ENCODE data around the gene SCRN1. TPM values are rescaled to one million over a fixed set of nuclear protein-coding genes. Genes with fewer than 3 reads are reported as not detected.

The SCRN1 gene
- total RNA-seq, 5 donors from 2014 or later (not counting 1 experiment from before 2014, with no cell fraction given) = 3.4 to 12.5 (median 5.7) TPM

DNA sequence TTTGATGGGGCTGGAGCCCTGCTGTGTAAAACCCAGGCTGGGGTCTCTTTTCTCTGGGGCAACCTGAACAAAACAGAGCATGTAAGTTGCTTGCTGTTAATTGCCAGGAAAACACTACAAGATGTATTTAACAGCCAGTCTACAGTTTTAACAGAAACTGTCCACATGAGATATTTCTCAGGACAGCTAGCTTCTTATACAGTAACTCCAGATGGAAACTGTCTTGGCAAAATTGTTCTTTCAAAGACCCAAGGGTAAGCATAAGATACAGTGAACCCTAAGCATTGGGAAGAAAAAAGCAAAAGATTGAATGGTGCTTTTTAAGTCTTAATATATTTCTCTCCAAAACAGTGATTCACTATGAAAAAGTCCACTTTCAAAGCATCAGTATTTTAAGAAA lies 28.9 kb upstream of the SCRN1 start:
- Histone ChIP-seq H3K4me1 (ENCODE audit: control insufficient read depth in 1 of 2, extremely low read depth in 1 of 2, insufficient read depth in 2 of 2, low read length in 2 of 2) (no peaks in the 10 kb centered on the region), H3K27ac (ENCODE audit: low read length) (no peak overlapping the region), H3K36me3 (ENCODE audit: control insufficient read depth in 2 of 2, extremely low read depth in 1 of 2, insufficient read depth in 1 of 2, low read length in 1 of 2) (peaks cover 5 to 7% of the 10 kb centered on the region in 2 donors), H3K4me3 (ENCODE audit: control insufficient read depth in 1 of 2, extremely low read depth in 1 of 2, low read length in 1 of 2) (no peak overlapping the region), H3K27me3 (replicated peaks in 1 of 2; ENCODE audit: control insufficient read depth in 2 of 2, extremely low read depth in 1 of 2, insufficient read depth in 2 of 2, low read length in 1 of 2) (no peaks in the 10 kb centered on the region), H3K9me3 (no peaks in the 10 kb centered on the region)
- ATAC-seq (replicated peaks in 1 of 4) = no peak
- ChIA-PET POLR2A (no interaction called here), CTCF (no interaction called here)
- Mint-ChIP-seq H3K9me3 (no peaks in the 10 kb centered on the region), H3K36me3 (peaks cover 14% of the 10 kb centered on the region), H3K27me3 (no peaks in the 10 kb centered on the region), H3K4me3 (no peak overlapping the region), H3K27ac (no peak overlapping the region), H3K4me1 (peaks cover 4 to 9% (median 7%) of the 10 kb centered on the region in 3 donors)
- no peak for DNase-seq

DNA sequence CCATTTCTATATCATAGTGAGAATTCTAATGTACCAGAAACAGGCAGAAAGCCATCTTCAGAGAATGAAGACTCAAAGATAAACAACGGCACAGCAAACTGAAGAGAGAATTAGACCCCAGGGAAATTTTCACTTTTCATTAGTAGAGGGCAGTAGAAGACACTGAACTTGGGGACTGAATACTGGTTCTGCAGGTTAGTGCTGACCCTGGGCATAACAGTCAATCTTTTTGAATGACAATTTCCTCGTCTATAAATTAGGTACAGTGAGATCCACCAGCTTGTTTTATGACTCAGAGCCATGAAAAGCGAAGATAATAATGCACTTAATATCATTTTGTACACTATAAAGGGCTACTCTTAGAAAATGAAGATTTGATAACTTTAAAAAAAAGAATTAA lies 23.2 kb upstream of the SCRN1 start:
- Histone ChIP-seq H3K9me3 (no peaks in the 10 kb centered on the region), H3K27me3 (replicated peaks in 1 of 2; ENCODE audit: control insufficient read depth in 2 of 2, extremely low read depth in 1 of 2, insufficient read depth in 2 of 2, low read length in 1 of 2) (no peaks in the 10 kb centered on the region), H3K36me3 (ENCODE audit: control insufficient read depth in 2 of 2, extremely low read depth in 1 of 2, insufficient read depth in 1 of 2, low read length in 1 of 2) (peaks cover 5 to 7% of the 10 kb centered on the region in 2 donors), H3K4me3 (ENCODE audit: control insufficient read depth in 1 of 2, extremely low read depth in 1 of 2, low read length in 1 of 2) (no peak overlapping the region), H3K27ac (ENCODE audit: low read length) (no peak overlapping the region), H3K4me1 (ENCODE audit: control insufficient read depth in 1 of 2, extremely low read depth in 1 of 2, insufficient read depth in 2 of 2, low read length in 2 of 2) (no peaks in the 10 kb centered on the region)
- DNase-seq = no peak
- no peaks in the 10 kb centered on the region for H3K27me3 Mint-ChIP-seq
- 84% methylated on average over 2 of the region's 3 CpGs for WGBS (ENCODE audit: insufficient coverage)
- CTCF ChIA-PET = no interaction called here
- POLR2A ChIA-PET = no interaction called here
- no peak overlapping the region for H3K27ac Mint-ChIP-seq
- no peaks in the 10 kb centered on the region for H3K4me1 Mint-ChIP-seq
- no peak overlapping the region for H3K4me3 Mint-ChIP-seq
- peaks cover 18% of the 10 kb centered on the region for H3K36me3 Mint-ChIP-seq
- no peak for ATAC-seq (replicated peaks in 1 of 4)
- no peaks in the 10 kb centered on the region for H3K9me3 Mint-ChIP-seq

DNA sequence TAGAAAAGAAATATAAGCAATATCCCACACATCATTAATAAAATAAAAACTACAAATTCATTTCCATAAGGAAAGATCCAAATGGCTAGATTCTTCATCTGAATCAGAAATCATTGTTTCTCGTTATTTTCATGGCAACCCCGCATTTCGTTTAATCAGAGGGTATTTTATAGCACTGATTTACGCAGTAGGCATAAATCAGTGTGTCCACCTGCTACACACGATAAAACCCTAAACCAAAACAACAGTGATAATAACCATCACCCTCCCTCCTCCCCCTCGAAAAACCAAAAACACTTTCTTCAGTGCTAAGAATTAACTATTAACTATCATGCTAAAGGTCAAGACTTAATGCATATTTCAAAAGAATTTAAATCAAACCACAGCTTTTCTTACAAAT lies 20.4 kb upstream of the SCRN1 start:
- no peaks in the 10 kb centered on the region for H3K27me3 Mint-ChIP-seq
- ChIA-PET CTCF (no interaction called here), POLR2A (no interaction called here)
- ATAC-seq (replicated peaks in 1 of 4) (no peak), DNase-seq (no peak)
- no peaks in the 10 kb centered on the region for H3K27me3 ChIP-seq (replicated peaks in 1 of 2; ENCODE audit: control insufficient read depth in 2 of 2, extremely low read depth in 1 of 2, insufficient read depth in 2 of 2, low read length in 1 of 2)
- H3K36me3 Mint-ChIP-seq = peaks cover 12% of the 10 kb centered on the region
- no peak overlapping the region for H3K27ac ChIP-seq (ENCODE audit: low read length)
- H3K4me3 Mint-ChIP-seq = no peak overlapping the region
- no peaks in the 10 kb centered on the region for H3K4me1 ChIP-seq (ENCODE audit: control insufficient read depth in 1 of 2, extremely low read depth in 1 of 2, insufficient read depth in 2 of 2, low read length in 2 of 2)
- no peaks in the 10 kb centered on the region for H3K4me1 Mint-ChIP-seq
- 94% methylated on average over 3 of the region's 6 CpGs for WGBS (ENCODE audit: insufficient coverage)
- no peak overlapping the region for H3K4me3 ChIP-seq (ENCODE audit: control insufficient read depth in 1 of 2, extremely low read depth in 1 of 2, low read length in 1 of 2)
- no peaks in the 10 kb centered on the region for H3K9me3 Mint-ChIP-seq
- peaks cover 0 to 5% of the 10 kb centered on the region in 2 donors for H3K36me3 ChIP-seq (ENCODE audit: control insufficient read depth in 2 of 2, extremely low read depth in 1 of 2, insufficient read depth in 1 of 2, low read length in 1 of 2)
- no peaks in the 10 kb centered on the region for H3K9me3 ChIP-seq
- no peak overlapping the region for H3K27ac Mint-ChIP-seq

DNA sequence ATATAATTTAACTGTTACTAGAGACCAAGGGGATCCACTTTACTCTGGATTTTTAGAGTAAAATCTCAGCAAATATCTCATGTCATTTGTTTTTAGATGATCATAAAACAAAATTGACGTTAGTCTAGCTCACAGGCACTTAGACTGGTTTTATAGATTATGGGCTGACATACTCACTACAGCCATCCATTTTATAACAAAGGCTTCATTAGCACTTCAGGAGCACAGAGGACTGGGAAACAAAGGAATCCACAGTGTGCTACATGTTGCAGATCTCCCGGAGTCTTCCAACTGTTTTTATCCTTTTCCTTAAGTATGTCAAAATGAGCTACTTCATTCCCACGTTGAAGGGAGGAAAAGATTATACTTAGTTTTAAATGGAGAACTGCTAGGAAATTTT lies 15.9 kb upstream of the SCRN1 start:
- ATAC-seq (replicated peaks in 1 of 4) = no peak
- H3K4me3 ChIP-seq (ENCODE audit: control insufficient read depth in 1 of 2, extremely low read depth in 1 of 2, low read length in 1 of 2) = no peak overlapping the region
- H3K36me3 Mint-ChIP-seq = no peaks in the 10 kb centered on the region
- no peak overlapping the region for H3K27ac ChIP-seq (ENCODE audit: low read length)
- ChIA-PET POLR2A (interaction anchor here in 1 of 2 donors (0.7 kb wide), 1 partner anchor 20 kb away, joined by 4 read pairs; no protein-coding TSS in a partner anchor), CTCF (interaction anchor here in 1 of 2 donors (0.6 kb wide), 2 partner anchors 60 to 66 kb away, joined by 3 read pairs; no protein-coding TSS in a partner anchor)
- H3K4me1 Mint-ChIP-seq = no peaks in the 10 kb centered on the region
- DNase-seq = no peak
- no peak overlapping the region for H3K27ac Mint-ChIP-seq
- H3K4me1 ChIP-seq (ENCODE audit: control insufficient read depth in 1 of 2, extremely low read depth in 1 of 2, insufficient read depth in 2 of 2, low read length in 2 of 2) = no peaks in the 10 kb centered on the region
- WGBS (ENCODE audit: insufficient coverage) = no CpG with 5 or more reads among the region's 3 CpGs
- no peaks in the 10 kb centered on the region for H3K9me3 Mint-ChIP-seq
- H3K27me3 Mint-ChIP-seq = peaks cover 9 to 12% of the 10 kb centered on the region in 2 donors
- no peak overlapping the region for H3K4me3 Mint-ChIP-seq
- H3K27me3 ChIP-seq (replicated peaks in 1 of 2; ENCODE audit: control insufficient read depth in 2 of 2, extremely low read depth in 1 of 2, insufficient read depth in 2 of 2, low read length in 1 of 2) = peaks cover 0 to 4% of the 10 kb centered on the region in 2 experiments
- no peaks in the 10 kb centered on the region for H3K36me3 ChIP-seq (ENCODE audit: control insufficient read depth in 2 of 2, extremely low read depth in 1 of 2, insufficient read depth in 1 of 2, low read length in 1 of 2)
- no peaks in the 10 kb centered on the region for H3K9me3 ChIP-seq

DNA sequence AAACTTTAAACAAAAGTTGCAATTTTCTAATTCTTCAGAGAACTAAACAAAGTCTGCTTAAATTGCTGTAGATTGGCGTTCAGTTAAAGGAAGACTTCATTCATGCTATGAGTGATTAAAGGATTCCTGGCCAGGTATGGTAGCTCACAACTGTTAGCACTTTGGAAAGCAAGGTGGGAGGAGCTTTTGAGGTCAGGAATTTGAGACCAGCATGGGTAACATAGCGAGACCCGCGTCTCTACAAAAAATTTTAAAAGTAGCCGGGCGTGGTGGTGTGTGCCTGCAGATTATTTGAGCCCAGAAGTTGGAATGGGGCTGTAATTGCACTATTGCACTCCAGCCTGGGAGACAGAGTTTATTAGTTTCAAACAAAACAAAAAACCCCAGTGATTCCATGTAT lies 13.5 kb upstream of the SCRN1 start:
- WGBS (ENCODE audit: insufficient coverage) = 100% methylated on average over 1 of the region's 6 CpGs
- Histone ChIP-seq H3K27ac (ENCODE audit: low read length) (no peak overlapping the region), H3K9me3 (no peaks in the 10 kb centered on the region), H3K4me1 (ENCODE audit: control insufficient read depth in 1 of 2, extremely low read depth in 1 of 2, insufficient read depth in 2 of 2, low read length in 2 of 2) (no peaks in the 10 kb centered on the region), H3K36me3 (ENCODE audit: control insufficient read depth in 2 of 2, extremely low read depth in 1 of 2, insufficient read depth in 1 of 2, low read length in 1 of 2) (no peaks in the 10 kb centered on the region), H3K4me3 (ENCODE audit: control insufficient read depth in 1 of 2, extremely low read depth in 1 of 2, low read length in 1 of 2) (no peak overlapping the region), H3K27me3 (replicated peaks in 1 of 2; ENCODE audit: control insufficient read depth in 2 of 2, extremely low read depth in 1 of 2, insufficient read depth in 2 of 2, low read length in 1 of 2) (peaks cover 0 to 9% of the 10 kb centered on the region in 2 experiments)
- ChIA-PET CTCF (no interaction called here), POLR2A (no interaction called here)
- Mint-ChIP-seq H3K27me3 (peaks cover 26% of the 10 kb centered on the region in 2 donors), H3K27ac (no peak overlapping the region), H3K4me3 (no peak overlapping the region), H3K36me3 (no peaks in the 10 kb centered on the region), H3K4me1 (no peaks in the 10 kb centered on the region), H3K9me3 (no peaks in the 10 kb centered on the region)
- DNase-seq (no peak), ATAC-seq (replicated peaks in 1 of 4) (no peak)

DNA sequence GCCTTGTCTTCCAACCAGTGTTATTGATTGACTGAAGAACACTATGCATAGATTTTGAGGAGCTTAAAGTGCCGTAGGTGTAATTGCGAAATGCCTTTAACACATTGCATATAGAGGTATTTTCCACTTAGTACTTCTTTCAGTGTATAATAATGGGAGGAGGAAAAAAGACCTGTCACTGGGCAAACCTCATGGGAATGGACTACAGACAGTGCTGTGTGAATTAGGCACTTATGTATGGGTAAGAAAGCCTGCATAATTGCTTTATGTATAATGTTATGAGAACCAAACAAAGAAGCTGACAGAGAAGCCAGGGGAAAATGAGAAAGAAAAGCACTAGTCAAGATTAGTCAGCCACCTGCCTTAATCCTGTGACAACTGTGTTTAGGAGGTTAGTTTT lies 12.4 kb upstream of the SCRN1 start:
- ChIA-PET CTCF (no interaction called here), POLR2A (no interaction called here)
- peaks cover 32 to 34% of the 10 kb centered on the region in 2 donors for H3K27me3 Mint-ChIP-seq
- Histone ChIP-seq H3K27me3 (replicated peaks in 1 of 2; ENCODE audit: control insufficient read depth in 2 of 2, extremely low read depth in 1 of 2, insufficient read depth in 2 of 2, low read length in 1 of 2) (peaks cover 0 to 9% of the 10 kb centered on the region in 2 experiments), H3K4me3 (ENCODE audit: control insufficient read depth in 1 of 2, extremely low read depth in 1 of 2, low read length in 1 of 2) (no peak overlapping the region), H3K27ac (ENCODE audit: low read length) (no peak overlapping the region), H3K9me3 (no peaks in the 10 kb centered on the region), H3K4me1 (ENCODE audit: control insufficient read depth in 1 of 2, extremely low read depth in 1 of 2, insufficient read depth in 2 of 2, low read length in 2 of 2) (no peaks in the 10 kb centered on the region), H3K36me3 (ENCODE audit: control insufficient read depth in 2 of 2, extremely low read depth in 1 of 2, insufficient read depth in 1 of 2, low read length in 1 of 2) (no peaks in the 10 kb centered on the region)
- H3K36me3 Mint-ChIP-seq = no peaks in the 10 kb centered on the region
- no CpG with 5 or more reads among the region's 2 CpGs for WGBS (ENCODE audit: insufficient coverage)
- no peaks in the 10 kb centered on the region for H3K4me1 Mint-ChIP-seq
- DNase-seq = no peak
- H3K9me3 Mint-ChIP-seq = peaks cover 0 to 6% (median 3%) of the 10 kb centered on the region in 3 donors
- no peak overlapping the region for H3K4me3 Mint-ChIP-seq
- no peak for ATAC-seq (replicated peaks in 1 of 4)
- no peak overlapping the region for H3K27ac Mint-ChIP-seq

DNA sequence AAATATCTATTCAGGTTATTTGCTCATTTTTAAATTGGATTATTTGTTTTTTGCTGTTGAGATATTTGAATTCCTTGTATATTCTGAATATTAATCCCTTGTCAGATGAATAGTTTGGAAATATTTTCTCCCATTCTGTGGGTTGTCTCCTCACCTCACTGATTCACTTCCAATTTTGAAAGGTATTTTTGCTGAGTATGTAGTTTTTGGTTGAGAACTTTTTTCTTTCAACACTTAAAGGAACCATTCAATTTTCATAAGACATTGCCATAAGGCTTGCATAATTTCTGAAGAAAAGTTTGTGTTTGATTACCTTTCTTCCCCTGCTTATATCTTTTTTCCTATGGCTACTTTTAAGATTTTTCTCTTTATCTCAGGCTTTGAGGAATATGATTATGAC lies 8.9 kb upstream of the SCRN1 start:
- ATAC-seq (replicated peaks in 1 of 4) (no peak), DNase-seq (no peak)
- Mint-ChIP-seq H3K4me3 (no peak overlapping the region), H3K36me3 (no peaks in the 10 kb centered on the region), H3K27me3 (peaks cover 38 to 49% of the 10 kb centered on the region in 2 donors), H3K9me3 (peaks cover 7 to 19% (median 13%) of the 10 kb centered on the region in 3 donors), H3K27ac (no peak overlapping the region), H3K4me1 (no peaks in the 10 kb centered on the region)
- no peak overlapping the region for H3K4me3 ChIP-seq (ENCODE audit: control insufficient read depth in 1 of 2, extremely low read depth in 1 of 2, low read length in 1 of 2)
- H3K9me3 ChIP-seq = no peaks in the 10 kb centered on the region
- ChIA-PET CTCF (no interaction called here), POLR2A (no interaction called here)
- no peak overlapping the region for H3K27ac ChIP-seq (ENCODE audit: low read length)
- H3K36me3 ChIP-seq (ENCODE audit: control insufficient read depth in 2 of 2, extremely low read depth in 1 of 2, insufficient read depth in 1 of 2, low read length in 1 of 2) = no peaks in the 10 kb centered on the region
- H3K4me1 ChIP-seq (ENCODE audit: control insufficient read depth in 1 of 2, extremely low read depth in 1 of 2, insufficient read depth in 2 of 2, low read length in 2 of 2) = no peaks in the 10 kb centered on the region
- peaks cover 0 to 13% of the 10 kb centered on the region in 2 experiments for H3K27me3 ChIP-seq (replicated peaks in 1 of 2; ENCODE audit: control insufficient read depth in 2 of 2, extremely low read depth in 1 of 2, insufficient read depth in 2 of 2, low read length in 1 of 2)

All from T-cell (primary cell).